HG03108 (cell line): ENCODE measurements around the gene ASCL2.

Experiments
- ATAC-seq: cut with Tn5 transposase; IDR thresholded peaks from one replicate; pipeline ENCODE4 v1.9.1; 2021; ENCODE audit warnings: moderate library complexity; ENCODE audit not compliant: unreplicated experiment

The ASCL2 gene

DNA sequence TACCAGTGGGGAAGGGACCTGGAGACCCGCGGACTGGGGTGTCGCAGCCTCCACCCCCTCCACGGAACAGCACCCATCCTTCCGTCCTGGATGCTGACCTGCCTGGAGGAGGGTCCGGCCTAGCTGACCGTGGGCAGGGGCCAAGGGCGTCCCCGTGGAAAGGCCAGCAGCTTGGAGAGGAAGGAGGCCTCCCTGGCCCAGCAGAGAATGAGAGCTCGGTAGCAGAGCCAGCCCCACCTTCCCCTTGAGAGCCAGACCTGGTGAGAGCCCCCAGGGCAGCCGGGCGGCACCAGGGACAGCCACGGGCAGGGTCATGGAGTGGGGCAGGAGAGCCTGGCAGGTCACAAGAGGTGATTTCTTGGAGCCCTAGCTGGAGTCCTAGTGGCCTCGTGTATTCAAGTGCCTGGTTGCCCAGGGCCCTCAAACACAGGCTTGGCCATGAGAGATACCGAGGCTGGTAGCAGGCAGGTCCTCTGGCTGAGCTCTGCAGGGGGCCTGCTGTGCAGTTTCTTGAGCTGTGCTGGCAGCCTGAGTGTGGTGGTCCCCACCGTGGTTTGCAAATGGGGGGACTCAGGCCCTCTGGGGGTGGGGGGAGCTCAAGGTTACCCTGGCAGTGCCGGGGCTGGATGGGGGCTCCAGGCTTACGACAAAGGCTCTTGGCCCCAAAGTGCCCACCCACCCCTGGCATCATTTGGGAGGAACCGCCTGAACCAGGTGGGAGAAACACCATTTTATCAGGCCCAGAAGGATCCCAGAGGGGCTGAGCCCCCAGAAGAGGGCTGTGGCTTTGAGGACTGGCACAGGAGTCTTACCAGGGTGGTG, 39.1 kb upstream of the ASCL2 start:
- no peak for ATAC-seq

DNA sequence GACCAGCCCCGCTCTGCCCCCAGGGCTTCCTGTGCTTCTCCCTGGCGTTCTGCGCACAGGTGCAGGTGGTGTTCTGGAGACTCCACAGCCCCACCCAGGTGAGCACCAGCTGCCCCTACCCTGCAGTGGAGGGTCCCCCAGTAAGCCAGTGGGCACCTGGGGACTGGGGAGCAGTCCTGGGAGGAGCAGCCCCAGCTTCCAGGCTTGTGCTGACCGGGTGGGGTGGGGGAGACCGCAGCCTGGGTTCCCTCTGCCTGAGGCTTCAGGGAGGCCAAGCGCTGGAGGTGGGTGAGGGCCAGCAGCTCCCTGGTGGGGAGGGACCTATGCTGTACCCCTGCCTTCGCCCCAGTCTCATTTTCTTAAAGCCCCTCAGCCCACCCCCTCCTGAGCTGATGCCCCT, 38.3 kb upstream of the ASCL2 start:
- ATAC-seq = no peak

DNA sequence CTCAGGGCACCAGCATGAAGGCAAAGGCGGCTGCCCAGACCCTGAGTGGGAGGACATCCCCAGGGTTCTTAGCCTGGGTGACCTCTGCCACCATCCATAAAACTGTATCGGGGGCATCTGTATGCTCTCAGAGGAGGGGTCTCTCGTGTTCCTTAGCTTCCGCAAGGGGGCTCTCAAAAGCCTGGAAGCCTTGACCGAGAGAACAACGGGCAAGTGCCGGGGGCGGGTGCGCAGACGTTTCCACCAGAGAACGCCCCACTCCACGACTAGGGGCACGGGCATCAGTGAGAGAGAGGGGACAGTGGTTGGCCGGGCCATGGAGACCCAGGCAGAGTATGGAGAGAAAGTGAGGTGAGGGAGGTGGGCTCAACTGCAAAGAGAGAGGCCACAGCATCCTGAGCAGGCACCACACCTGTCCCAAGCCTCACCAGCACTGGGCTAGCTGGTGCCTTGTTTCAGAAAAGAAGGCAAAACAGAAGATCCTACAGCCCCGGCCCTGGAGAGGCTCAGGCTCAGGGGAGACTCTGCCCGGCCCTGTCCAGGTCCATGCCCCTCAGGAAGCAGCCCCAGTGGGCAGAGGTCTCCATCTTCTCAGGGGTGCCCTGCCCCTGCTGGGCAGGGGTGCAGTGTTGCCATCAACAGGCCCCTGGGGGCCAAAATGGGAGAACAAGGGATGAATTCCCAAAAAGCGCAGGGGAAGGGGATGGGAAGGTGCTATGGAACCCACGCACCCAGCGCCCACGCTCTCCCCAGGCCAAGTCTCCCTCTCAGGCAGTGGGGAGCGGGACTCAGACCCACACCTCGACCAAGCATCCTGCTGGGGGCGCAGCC, 37.3 kb upstream of the ASCL2 start:
- no peak for ATAC-seq

DNA sequence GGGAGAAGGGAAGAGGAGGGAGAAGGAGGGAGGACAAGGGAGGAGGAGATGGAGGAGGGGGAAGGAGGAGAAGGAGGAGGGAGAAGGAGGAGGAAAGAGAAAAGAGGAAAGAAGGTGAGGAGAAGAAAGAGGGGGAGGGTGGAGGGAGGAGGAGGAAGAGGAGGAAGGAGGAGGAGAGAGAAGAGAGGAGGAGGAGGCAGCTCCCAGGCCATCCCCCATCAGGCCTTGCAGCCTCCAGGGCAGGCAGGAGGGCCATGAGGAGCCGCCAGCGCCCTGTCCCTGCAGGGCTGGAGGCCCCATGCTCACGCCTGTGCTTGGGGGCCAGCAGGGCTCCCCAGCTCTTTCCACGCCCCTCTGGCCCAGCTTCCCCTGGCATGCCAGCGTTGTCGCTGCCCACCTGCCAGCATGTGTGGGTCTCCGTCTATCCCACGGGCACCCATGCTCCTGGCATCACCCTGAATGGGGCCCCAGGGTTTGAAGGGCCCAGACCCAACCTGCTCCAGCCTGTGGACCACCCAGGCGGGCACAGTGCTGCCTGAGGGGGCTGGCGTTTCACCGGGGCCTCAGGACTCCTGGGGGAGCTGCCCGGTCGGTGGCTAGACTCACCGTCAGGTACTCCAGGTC, 36.6 kb upstream of the ASCL2 start:
- ATAC-seq = no peak

DNA sequence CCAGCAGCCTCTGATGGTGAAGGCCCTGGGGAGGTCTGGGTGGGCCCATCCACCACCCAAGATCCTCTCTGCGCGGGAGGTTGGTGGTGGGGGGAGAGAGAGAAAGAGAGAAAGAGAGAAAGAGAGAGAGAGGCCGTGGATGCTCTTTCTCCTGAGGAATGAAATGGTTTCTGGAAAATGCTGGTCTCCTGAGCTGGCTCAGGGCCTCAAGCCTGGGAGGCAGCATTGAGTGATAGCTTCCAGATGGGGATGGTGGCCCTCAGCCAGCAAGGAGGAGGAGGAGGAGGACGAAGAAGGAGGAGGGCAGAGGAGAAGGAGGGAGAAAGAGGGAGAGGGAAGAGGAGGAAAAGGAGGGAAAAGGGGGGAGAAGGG, 36.0 kb upstream of the ASCL2 start:
- no peak for ATAC-seq

DNA sequence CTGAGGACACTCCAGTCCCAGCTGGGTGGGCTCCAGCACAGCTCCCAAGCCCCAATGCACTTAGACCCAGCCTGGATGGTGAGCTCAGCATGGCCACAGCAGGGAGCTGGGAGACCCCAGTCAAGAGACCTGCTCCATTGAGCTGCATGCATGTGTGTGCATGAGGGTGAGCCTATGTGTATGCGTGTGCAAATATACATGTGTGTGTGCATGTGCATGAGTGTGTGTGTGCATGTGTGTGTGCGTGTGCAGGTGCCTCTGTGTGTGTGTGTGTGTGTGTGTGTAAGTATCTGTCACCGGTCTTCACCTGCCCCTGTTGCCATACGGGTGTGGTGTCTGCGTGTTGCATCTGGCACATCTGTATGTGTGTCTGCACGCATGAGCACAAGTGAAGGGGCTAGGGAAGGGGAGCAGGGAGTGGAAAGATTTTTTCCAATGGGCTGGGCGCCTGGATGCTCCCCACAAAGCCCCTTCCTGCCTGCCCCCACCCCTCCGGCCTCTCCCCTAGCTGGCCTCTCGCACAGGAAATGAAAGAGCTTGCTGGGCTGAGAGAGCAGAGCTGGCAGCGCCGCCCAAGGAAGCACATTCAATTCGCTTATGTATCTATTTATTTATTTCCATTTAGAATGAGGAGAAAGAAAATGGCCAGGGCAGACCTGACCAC, 35.5 kb upstream of the ASCL2 start:
- ATAC-seq = no peak

DNA sequence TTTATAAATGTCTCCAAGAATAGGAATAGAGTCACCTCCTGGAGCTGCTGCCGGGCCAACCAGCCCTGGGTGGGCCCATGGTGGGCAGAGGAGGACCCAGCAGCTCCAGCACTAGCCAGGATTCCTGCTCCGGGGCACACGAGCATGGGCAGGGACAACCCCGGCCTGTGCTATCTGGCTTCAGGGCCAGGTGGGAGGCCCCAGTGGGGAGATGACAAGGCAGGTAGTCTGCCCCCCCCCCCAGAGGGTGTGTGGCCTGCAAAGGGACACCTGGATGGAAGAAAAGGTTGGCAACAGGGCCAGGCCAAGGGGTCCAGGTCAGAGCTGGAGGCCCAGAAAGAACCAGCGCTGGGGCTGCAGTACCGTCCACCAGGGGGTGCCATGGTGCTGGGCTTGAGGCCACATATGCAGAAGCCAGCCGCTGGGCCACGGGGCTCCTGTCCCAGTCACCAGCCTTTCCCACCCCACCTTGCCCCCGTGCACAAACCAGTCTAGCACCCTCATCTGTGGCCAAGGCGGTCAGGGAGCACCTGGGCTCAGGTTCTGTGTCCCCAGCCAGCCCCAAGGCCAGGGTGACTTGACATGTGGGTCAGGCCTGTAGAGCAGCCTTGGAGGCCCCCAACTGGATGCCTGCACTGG, 34.9 kb upstream of the ASCL2 start:
- ATAC-seq = no peak

DNA sequence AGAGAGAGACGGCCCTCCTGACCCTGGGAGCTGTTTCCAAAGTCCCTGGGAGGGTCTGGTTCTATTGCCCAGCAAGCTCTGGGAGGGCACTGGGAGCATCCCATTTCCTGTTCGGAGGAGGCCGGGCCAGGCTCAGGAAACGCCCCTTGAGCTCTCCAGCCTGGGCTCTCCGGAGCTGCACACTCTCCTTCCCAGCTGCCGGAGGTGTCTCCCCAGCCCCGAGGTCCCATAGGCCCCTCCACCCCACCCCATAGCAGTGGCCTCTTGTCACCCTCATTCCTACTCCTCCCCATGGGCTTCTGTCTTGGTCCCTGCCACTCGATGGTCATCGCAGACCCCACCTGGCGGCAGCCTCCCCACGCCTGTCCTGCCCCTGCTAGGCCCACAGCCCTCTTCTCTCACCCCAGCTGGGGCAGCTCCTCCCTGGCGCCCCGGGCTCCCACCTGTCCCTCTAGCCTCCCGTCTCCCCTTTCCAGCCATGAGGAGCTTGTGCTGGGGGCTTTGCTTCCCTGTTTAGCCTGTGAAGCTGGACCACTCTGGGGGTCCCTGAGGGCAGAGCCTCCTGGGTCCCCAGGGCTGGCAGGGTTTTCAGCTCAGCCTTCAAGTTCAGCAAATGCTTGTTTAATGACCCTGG, 34.2 kb upstream of the ASCL2 start:
- ATAC-seq = no peak

DNA sequence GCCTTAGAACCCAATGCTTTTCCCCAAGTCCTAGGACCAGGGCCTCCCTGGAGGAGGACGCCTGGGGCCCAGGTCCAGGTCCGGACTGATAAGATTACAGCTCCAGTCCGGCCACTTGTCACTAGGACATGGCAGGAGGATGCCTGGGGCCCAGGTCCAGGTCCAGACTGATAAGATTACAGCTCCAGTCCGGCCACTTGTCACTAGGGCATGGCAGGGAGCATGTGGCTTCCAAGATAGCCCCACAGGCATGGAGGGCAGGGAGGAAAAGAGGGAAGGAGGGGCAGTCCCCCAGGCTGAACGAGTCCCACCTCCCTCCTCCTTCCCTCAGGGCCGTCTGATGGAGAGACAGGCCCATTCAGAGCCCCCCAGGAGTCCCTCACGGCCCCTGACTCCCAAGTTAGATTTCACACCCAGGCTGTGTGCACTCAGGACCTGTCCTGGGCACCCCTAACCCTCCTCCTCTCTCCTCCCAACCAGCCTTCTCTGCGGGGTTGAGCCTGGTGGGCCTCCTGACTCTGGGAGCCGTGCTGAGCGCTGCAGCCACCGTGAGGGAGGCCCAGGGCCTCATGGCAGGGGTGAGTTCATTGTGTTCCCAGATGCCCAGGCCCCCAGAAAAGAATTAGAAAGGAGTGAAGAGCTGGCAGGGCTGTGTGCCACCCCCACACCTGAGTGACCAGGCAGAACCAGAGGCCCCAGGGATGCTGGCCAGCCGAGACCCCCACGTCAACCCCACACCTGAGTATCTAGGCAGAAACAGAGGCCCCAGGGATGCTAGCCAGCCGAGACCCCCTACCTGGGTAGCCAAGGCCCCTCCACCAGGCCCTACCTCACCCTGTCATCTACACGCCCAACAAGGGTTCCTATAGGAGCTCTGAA, 33.5 kb upstream of the ASCL2 start:
- ATAC-seq = no peak

DNA sequence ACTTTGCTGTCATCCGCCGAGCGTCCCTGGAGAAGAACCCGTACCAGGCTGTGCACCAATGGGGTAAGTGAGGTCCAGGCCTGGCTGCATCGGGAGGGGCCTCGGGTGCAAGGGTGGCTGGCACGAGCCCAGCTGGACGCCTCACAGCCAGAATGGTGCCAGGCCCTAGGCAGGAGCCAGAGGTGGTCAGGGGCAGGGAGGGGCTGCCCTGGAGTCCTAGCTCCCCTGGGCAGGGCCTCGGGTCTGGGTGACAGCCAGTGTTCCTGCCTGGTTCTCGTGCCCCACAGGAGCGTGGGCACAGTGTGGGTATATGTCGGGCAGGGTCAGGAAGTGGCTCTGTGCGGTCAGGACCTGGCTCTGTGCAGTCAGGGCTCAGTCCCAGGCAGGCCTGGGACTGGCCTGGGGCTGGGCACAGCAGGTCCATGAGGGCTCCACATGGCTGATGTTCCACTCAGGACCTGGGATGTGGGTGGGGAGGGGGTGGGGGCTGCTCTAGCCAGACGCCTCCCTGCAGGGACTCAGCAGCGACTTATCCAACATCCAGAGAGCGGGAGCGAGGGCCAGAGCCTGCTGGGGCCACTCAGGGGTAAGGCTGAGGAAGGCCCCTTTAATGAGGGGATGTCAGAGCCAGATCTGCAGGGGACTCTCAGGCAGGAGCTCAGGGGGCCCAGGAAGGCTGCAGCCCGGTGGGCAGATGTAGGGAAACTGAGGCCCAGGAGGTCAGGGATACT, 32.7 kb upstream of the ASCL2 start:
- ATAC-seq = no peak

DNA sequence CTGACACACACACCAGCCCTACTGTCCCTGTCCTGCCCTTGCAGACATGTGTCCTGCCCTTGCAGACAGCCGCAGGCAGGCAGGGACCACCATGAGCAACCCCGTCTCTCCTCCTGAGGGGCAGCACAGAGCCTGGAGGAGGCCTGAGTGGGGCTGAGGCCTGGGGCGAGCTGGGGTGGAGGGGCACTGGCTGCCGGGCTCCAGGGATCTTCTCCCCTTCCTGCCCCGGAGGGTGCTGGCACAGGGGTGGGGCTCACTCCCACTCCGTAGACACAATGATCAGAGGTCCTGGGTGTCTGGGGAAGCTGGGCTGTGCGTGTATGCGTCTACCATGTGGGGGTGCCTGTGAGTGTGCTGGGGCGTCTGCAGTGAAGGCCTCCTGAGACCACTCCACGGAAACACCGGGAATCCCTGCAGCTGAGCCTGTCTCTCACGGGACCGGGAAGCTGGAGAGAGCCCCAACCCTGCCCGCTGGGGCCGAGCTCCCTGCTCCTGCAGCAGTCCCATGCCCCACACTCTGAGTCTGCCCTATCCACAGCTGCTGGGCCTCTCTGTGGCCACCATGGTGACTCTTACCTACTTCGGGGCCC, 32.0 kb upstream of the ASCL2 start:
- no peak for ATAC-seq

DNA sequence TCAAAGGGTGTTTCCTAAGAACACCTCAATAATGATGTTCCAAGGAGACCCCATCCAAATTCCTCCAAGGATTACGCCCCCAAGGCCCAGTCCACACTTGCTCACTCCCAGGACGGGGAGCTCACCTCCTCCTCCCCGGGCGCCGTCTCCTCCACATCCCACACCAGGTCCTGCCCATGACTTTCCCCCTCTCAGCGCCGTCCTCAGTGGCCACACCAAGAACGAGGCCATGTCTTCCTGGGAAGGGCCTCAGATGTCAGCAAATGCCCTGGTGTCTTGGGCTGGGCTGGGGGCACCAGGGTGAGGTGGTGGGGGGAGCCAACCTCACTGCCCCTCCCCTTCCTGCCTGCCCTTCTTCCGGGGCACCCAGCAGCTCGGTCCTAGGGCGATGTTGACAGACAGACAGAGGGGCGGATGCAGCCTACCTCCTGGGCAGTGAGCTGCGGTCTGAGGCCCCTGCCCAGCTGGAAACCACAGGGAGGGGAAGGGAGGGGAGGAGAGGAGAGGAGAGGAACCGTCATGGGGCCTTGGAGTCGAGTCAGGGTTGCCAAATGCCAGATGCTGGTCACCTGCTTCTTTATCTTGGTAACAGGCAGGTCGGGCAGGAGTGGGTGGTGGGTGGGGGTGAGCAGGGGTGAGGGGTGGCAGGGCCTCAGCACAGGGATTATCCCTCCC, 31.4 kb upstream of the ASCL2 start, which contains the start of the genes C11orf21 and TSPAN32:
C11orf21 (minus strand) TSS at position 288 of the 675 bp plus-strand sequence; CDS start at position 178, 110 bp downstream.
TSPAN32 (plus strand) TSS at position 383 of the 675 bp plus-strand sequence; CDS start at position 520, 137 bp downstream.
- peak; percentile 55 for ATAC-seq

DNA sequence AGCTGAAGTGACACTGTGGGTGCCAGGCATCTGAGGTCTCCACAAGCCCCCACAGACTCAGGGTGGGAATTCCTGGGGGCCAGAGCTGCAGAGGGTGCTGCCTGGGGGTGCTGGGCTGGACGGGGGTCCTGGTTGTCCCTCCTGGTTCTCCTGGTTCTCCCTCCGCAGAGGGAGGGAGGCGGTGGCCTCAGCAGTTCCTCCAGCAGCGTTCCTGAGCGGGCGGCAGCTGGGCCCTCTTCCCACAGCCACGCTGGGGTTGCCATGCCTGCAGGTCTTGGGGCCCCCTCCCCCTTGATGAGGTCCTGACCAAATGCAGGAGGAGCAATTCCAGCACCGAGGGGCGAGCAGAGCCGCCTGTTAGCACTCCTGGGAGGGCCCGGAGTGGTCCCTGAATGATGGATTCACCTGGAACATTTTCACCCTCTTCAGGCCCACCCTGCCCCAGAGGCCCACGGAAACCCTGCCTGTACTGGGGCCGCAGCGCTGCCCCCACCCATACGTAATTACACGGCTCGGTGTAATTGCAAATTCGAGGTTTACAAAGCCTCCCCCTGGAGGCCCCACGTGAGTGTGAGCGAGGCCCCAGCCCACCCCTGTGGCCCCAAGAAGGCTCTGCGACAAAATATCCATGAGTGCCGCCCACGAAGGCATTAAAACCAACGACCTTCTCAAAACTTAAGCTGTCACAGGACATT, 30.7 kb upstream of the ASCL2 start:
- no peak for ATAC-seq

DNA sequence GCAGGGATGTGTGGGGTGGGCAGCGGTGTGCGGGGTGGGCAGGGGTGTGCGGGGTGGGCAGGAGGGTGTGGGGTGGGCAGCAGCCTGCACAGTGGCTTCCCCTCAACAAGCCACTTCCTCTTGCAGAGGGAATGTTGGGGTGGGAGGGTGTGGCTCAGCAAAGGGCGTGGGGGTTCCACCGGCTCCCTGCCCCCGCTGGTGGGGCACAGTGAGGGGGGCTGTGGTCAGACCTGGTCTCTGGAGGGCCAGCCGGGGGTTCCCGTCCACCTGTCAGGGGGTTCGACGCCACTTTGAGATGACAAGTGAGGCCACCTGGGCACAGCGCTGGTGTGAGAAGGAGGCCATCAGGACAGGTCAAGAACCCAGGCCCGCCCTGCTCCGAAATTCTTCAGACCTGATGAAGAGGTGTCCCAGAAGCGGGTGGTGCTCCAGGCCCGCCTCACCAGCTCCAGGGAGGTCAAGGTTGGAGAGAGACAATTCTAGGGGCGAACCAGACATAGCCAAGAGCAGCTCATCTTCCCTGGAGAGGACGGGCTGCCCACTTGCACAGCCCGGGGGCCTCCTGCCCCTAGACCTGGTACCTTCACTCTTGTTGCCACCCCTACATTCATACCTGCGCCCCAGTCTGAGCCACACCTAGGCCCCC, 30.0 kb upstream of the ASCL2 start:
- no peak for ATAC-seq

DNA sequence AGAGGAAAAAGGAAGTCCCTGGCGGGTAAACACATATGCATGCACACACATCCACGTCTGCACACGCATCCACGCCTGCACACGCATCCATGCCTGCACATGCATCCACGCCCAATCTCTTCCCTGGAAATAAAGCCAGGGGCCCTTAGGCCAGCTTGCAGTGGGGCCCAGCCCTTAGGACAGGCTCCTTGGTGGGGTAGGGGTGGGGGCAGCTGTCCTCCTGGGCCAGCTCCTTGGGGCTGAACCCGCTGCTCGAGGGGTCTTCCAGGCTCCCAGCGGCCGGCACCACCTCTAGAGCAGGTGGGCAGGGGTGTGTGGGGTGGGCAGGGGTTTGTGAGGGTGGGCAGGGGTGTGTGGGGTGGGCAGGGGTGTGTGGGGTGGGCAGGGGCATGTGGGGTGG, 29.4 kb upstream of the ASCL2 start:
- ATAC-seq = no peak
